ENCODE data around the gene C3orf38.

The C3orf38 gene

GRCh38 chr3:88149509-88150362 is at the start of gene C3orf38:
Gene C3orf38 (plus strand): TSS chr3:88149959. CDS start chr3:88150053, 94 bp downstream.
- DNase-seq (ENCODE audit: low read depth), result peak; percentile 92
- no peak for TF ChIP-seq CTCF (conservative IDR thresholded peaks at IDR 0.05; ENCODE audit: low read length)
- H3K4me3 ChIP-seq (ENCODE audit: low read length), result peak within 1 kb of the TSS; percentile 96

GRCh38 chr3:88101142-88101541 is 48.6 kb upstream of the C3orf38 start:
- TF ChIP-seq CTCF (conservative IDR thresholded peaks at IDR 0.05; ENCODE audit: low read length), result no peak
- no peak for DNase-seq (ENCODE audit: low read depth)
- H3K4me3 ChIP-seq (ENCODE audit: low read length), result no peak overlapping the region

GRCh38 chr3:88105325-88105724 is 44.4 kb upstream of the C3orf38 start:
- DNase-seq (ENCODE audit: low read depth), result peak; percentile 39
- TF ChIP-seq CTCF (conservative IDR thresholded peaks at IDR 0.05; ENCODE audit: low read length), result no peak
- H3K4me3 ChIP-seq (ENCODE audit: low read length), result no peak overlapping the region

GRCh38 chr3:88112289-88112688 is 37.5 kb upstream of the C3orf38 start:
- H3K4me3 ChIP-seq (ENCODE audit: low read length), result no peak overlapping the region
- TF ChIP-seq CTCF (conservative IDR thresholded peaks at IDR 0.05; ENCODE audit: low read length), result no peak
- DNase-seq (ENCODE audit: low read depth), result no peak

- H3K4me3 ChIP-seq (ENCODE audit: low read length), result no peak overlapping the region
- peak; percentile 64 for DNase-seq (ENCODE audit: low read depth)
- peak; percentile 86 for TF ChIP-seq CTCF (conservative IDR thresholded peaks at IDR 0.05; ENCODE audit: low read length)
These were observed 36.2 kb upstream of the C3orf38 start for GRCh38 chr3:88113311-88114162.

- no peak for DNase-seq (ENCODE audit: low read depth)
- TF ChIP-seq CTCF (conservative IDR thresholded peaks at IDR 0.05; ENCODE audit: low read length), result no peak
These were observed 34.7 kb upstream of the C3orf38 start for GRCh38 chr3:88114878-88115549.

More at GRCh38 chr3:88114878-88115549, 34.7 kb upstream of the C3orf38 start:
- no peak overlapping the region for H3K4me3 ChIP-seq (ENCODE audit: low read length)

All from AG10803 (cell line).